HG02938 (cell line): ENCODE measurements around the gene RELB.
A peak's percentile ranks its signal among the peaks of the same experiment; 100 is the strongest.

ENCODE experiments used
- ATAC-seq: cut with Tn5 transposase; IDR thresholded peaks from one replicate; pipeline ENCODE4 v1.9.1; 2021; ENCODE audit warnings: mild to moderate bottlenecking, moderate library complexity; ENCODE audit not compliant: unreplicated experiment

The RELB gene

GRCh38 chr19:45056831-45057230 is 55.6 kb downstream of the RELB start:
- no peak for ATAC-seq

- no peak for ATAC-seq
These were observed 56.2 kb downstream of the RELB start for GRCh38 chr19:45057444-45057843.

- no peak for ATAC-seq
These were observed 57.4 kb downstream of the RELB start for GRCh38 chr19:45058622-45059159.

GRCh38 chr19:45059258-45059965 is 58.1 kb downstream of the RELB start:
- ATAC-seq = no peak

GRCh38 chr19:45061965-45062364 is 60.7 kb downstream of the RELB start:
- ATAC-seq = no peak

- ATAC-seq = no peak
These were observed 62.9 kb downstream of the RELB start for GRCh38 chr19:45063851-45064801.

- ATAC-seq = no peak
These were observed 65.8 kb downstream of the RELB start for GRCh38 chr19:45066921-45067661.

- no peak for ATAC-seq
These were observed 66.8 kb downstream of the RELB start for GRCh38 chr19:45068041-45068440.

GRCh38 chr19:45069056-45069455 is 67.8 kb downstream of the RELB start:
- no peak for ATAC-seq

- ATAC-seq = no peak
These were observed 69.0 kb downstream of the RELB start for GRCh38 chr19:45070214-45070613.

- no peak for ATAC-seq
These were observed 69.7 kb downstream of the RELB start for GRCh38 chr19:45070861-45071544.

GRCh38 chr19:45071545-45071938 is 70.3 kb downstream of the RELB start:
- ATAC-seq = no peak

- ATAC-seq = no peak
These were observed 70.9 kb downstream of the RELB start for GRCh38 chr19:45071969-45072790.

- ATAC-seq = no peak
These were observed 73.6 kb downstream of the RELB start for GRCh38 chr19:45074744-45075300.

- peak; percentile 58 for ATAC-seq
These were observed 74.2 kb downstream of the RELB start for GRCh38 chr19:45075301-45076028.

GRCh38 chr19:45076029-45076850 is 75.0 kb downstream of the RELB start, which contains the start of gene ZNF296:
ZNF296 (minus strand) TSS chr19:45076478; CDS start chr19:45076373, 105 bp downstream.
- ATAC-seq = peak; percentile 23

GRCh38 chr19:45076851-45077730 is 75.8 kb downstream of the RELB start:
- ATAC-seq = no peak
